ENCODE measurements around the gene GLYAT.
"Not testable (repeated sequence)": the region's sequence is repeated elsewhere in the genome, so short reads cannot be mapped to it uniquely, and the experiment has no call there.

The GLYAT gene

DNA sequence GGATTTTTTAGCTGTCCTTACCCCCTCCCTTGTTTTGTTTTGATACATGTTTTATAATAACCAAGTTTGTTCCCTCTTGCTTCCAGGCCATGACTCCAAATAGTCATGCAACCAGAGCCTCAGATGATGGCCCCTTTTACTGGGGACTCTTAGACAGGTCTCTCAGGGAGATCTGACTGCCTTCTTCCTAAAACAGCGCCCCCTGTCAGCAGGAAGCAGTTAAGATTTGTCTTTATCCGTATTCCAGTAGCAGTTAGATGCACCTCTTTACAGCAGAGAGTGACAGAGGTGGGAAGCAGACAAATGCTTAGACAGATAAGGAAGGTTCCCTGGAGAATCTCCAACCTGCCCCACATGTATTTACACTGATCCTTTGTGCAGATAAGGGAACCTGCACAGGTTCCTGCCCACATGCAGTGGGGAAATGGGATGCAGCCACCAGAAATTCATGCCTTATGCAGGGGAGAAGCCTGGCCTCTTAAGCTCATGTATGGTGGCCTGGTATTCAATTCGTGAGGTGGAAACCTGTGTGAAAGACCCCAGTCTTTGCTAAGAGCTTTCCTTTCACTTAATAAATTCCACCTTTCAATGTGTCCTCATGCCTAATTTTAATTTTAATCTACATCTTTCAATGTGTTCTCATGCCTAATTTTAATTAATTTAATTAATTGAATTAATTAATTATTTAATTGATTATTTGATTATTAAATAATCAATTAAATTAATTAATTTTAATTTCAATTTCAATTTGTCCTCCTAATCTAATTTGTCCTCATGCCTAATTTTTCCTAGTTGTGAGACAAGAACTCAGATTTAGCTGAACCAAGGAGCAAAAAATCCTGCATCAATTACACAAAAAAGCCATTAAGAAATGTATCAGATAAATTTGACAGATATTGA is 11.5 kb upstream of the GLYAT start:
- no peak for DNase-seq

GRCh38 chr11:58742140-58742539 is 10.4 kb upstream of the GLYAT start:
- DNase-seq: no peak

GRCh38 chr11:58741127-58741526 is 9.4 kb upstream of the GLYAT start:
- no peak for DNase-seq

DNA sequence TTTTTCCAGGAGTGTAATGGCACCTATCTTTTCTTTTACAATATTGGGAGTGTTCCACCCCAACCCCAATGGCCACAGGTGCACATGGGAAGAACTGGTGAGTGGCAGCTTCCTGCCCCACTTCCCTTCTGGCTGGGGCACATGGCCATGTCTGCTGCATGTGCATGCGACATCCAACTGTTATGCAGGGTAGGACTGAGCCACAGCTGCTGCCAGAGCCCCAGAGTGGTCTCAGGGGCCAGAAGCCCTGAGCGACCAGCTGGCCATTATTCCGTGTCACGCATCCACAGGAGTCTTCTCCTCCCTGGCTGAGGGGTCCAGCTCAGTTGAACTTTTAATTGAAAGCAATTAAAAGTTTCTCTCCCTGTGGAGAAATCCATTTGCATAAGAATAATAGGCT is 8.7 kb upstream of the GLYAT start:
- no peak for DNase-seq

GRCh38 chr11:58739725-58740430 is 8.1 kb upstream of the GLYAT start:
- peak; percentile 1 for DNase-seq

GRCh38 chr11:58734681-58735490 is 3.1 kb upstream of the GLYAT start:
- DNase-seq: no peak

GRCh38 chr11:58730507-58731089 is 1.1 kb downstream of the GLYAT start:
- DNase-seq: no peak

GRCh38 chr11:58727415-58727797 is 4.3 kb downstream of the GLYAT start:
- DNase-seq: no peak

DNA sequence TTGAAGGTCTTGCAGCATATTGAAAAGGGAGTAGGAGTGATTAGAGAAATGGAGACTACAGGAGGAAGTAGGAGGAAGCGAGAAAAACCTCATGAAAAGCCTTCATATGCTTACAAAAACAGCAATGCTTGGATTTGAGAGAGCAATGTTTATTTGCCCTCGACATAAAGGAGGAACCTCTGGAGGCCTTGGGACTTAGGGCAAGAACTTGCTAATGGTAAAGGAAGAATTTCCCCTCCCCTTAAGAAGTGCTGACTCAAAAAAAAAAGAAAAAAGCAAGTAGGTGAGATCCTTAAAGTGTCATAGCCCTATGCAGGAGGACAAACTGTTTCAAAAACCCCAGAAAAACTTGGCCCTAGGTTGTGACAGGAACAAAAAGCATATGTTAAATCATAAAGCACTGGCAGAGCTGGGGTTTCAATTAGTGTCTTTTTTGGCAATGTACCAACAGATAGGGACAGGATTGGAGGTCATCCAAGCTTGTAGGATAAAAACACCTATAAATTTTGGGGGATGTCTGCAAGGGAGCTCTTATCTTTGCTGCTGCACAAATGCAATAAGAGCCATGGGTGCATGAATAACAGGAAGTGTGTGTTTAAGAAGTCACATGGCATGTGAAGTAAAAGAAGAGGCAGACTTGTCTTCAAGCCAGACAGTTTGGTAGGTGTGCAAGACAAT is 4.9 kb downstream of the GLYAT start:
- no peak for DNase-seq

- no peak for DNase-seq
Observed at GRCh38 chr11:58719406-58720117, 12.2 kb downstream of the GLYAT start.

DNA sequence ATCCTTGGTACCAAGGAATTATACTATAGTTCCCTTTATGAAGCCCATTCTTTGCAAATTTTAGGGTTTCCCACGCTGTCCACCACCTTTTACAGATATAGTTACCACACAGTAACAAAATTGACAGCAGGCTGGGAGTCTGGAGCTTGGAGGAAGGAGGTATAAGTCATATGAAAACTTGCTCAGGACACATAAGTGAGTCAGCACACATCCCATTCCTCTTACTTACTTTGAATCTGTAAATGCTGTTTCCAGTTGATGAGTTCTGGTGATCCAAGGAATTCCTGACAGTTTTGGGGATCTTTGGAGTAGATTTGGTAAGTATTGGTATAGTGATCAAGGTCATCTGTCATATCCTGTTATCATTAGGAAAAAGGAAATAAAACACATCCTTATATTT is 19.2 kb downstream of the GLYAT start:
- DNase-seq: no peak

GRCh38 chr11:58711832-58712231 is 19.9 kb downstream of the GLYAT start:
- DNase-seq: no peak

- DNase-seq: no peak
Observed at GRCh38 chr11:58707767-58708166, 24.0 kb downstream of the GLYAT start.

DNA sequence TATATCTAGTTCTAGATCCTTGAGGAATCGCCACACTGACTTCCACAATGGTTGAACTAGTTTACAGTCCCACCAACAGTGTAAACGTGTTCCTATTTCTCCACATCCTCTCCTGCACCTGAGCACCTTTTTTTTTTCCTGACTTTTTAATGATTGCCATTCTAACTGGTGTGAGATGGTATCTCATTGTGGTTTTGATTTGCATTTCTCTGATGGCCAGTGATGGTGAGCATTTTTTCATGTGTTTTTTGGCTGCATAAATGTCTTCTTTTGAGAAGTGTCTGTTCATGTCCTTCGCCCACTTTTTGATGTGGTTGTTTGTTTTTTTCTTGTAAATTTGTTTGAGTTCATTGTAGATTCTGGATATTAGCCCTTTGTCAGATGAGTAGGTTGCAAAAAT is 34.9 kb downstream of the GLYAT start:
- not testable (repeated sequence) for DNase-seq

DNA sequence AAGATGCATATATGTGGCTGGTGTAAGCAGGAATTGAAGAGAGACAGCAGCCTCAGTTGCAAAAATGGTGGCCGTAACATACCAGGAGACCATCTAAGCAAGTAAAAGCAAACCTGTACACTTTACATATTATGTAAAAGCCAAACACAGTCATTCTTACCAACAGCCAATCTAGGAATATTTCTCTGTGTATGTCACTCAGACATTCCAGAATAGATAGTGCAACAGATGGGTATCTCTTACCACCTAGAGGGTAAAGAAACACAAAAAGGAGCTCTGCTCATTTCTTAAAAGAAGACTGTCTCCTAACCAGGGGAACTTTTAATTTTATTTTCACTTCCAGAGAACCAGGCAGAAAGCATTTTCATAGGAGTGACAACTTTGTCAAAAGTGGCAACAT is 38.7 kb downstream of the GLYAT start:
- DNase-seq: no peak

DNA sequence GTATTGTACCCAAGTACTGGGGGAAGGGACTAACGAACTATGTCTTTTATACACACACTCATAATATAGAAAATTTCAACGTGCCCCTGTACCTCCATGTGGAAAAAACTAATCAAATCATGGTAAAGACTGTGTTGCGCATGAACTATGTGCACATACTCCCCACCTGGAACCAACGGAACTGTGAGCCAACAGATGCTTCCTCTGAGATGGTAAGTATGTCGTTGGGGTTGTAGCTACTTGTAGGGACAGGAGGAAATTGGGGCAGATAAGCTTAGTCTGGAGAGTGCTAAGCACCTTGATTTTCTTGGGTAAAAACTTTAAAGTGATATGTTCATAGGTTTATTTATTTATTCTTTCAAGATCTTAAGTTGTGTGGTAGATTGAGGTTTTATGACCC is 40.1 kb downstream of the GLYAT start:
- DNase-seq: no peak

DNA sequence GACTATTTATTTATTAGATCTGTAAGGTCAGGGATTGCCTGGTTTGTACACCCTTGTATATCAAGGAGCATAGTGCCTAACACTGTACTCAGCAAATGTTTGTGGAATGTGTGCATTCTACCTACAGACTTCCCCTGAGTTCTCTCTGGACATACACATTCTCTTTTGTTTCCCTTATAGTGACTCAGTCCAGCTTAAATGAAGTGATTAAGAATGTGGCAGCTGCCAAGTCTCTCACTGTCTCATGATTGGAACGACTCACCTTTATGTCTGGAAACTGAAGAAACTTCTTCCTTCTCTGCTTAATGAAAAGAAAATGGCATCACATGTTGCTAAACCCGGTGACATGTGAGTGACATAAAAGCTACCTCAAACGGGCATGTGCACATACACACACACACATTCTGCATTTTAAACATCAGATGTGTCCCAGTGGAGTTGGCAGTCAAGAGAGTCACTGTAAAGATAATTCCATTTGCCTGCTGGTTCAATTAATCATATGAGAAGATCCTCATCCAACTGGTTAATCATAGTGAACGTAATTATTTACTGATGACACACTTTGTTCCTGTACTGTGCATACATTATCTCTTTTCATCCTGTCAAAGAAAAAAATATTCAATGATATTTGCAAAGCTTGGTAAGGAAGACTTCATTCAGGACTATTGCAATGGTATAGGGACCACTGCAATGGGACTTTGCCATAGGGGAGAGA is 42.8 kb downstream of the GLYAT start:
- no peak for DNase-seq

- DNase-seq: no peak
Observed at GRCh38 chr11:58685973-58686722, 45.6 kb downstream of the GLYAT start.

- DNase-seq: not testable (repeated sequence)
Observed at GRCh38 chr11:58682660-58683059, 49.1 kb downstream of the GLYAT start.

GRCh38 chr11:58677536-58677935 is 54.2 kb downstream of the GLYAT start:
- DNase-seq: not testable (repeated sequence)

Measured in fibroblast of skin of back (primary cell).